GM23248 (cell line): ENCODE results near the gene WDR43. TPM values are rescaled to one million over a fixed set of nuclear protein-coding genes. Genes with fewer than 3 reads are reported as not detected.

ENCODE experiments used
- DNase-seq: peaks from one replicate; pipeline ENCODE4 v3.0.0-alpha.2; 2015
- H2AFZ ChIP-seq: fragments of 200-600 bp; sonication (generic); 2 replicates; pipeline ENCODE4 v1.6.1; 2016; ENCODE audit warnings: antibody characterized with exemption
- H3F3A ChIP-seq: fragments of 200-600 bp; sonication (generic); 2 replicates; pipeline ENCODE4 v1.6.1; 2016; ENCODE audit warnings: mild to moderate bottlenecking, antibody characterized with exemption, mixed run types; ENCODE audit not compliant: insufficient read depth
- H3K27ac ChIP-seq: fragments of 200-600 bp; sonication (generic); 2 replicates; pipeline ENCODE4 v1.5.1; 2016; ENCODE audit warnings: mild to moderate bottlenecking
- H3K27me3 ChIP-seq: fragments of 200-600 bp; sonication (generic); replicated peaks from 2 replicates; pipeline ENCODE4 v1.6.1; 2016; ENCODE audit warnings: mild to moderate bottlenecking; ENCODE audit not compliant: insufficient read depth
- H3K36me3 ChIP-seq: fragments of 200-600 bp; sonication (generic); 2 replicates; pipeline ENCODE4 v1.6.1; 2016; ENCODE audit warnings: low read depth, mild to moderate bottlenecking
- H3K4me1 ChIP-seq: fragments of 200-600 bp; sonication (generic); 2 replicates; pipeline ENCODE4 v1.6.1; 2016; ENCODE audit warnings: mild to moderate bottlenecking; ENCODE audit not compliant: insufficient read depth
- H3K4me2 ChIP-seq: fragments of 200-600 bp; sonication (generic); one replicate; pipeline ENCODE4 v1.6.1; 2016; ENCODE audit warnings: mild to moderate bottlenecking; ENCODE audit not compliant: unreplicated experiment
- H3K4me3 ChIP-seq: fragments of 200-600 bp; sonication (generic); 2 replicates; pipeline ENCODE4 v1.5.1; 2016; ENCODE audit warnings: mild to moderate bottlenecking
- H3K79me2 ChIP-seq: fragments of 200-600 bp; sonication (generic); 2 replicates; pipeline ENCODE4 v1.6.1; 2016; ENCODE audit warnings: mild to moderate bottlenecking; ENCODE audit not compliant: insufficient read depth
- H3K9ac ChIP-seq: fragments of 200-600 bp; sonication (generic); 2 replicates; pipeline ENCODE4 v1.6.1; 2016; ENCODE audit warnings: mild to moderate bottlenecking
- H3K9me2 ChIP-seq: fragments of 200-600 bp; sonication (generic); 2 replicates; pipeline ENCODE4 v1.6.1; 2016; ENCODE audit warnings: mixed run types, mild to moderate bottlenecking, moderate library complexity; ENCODE audit not compliant: insufficient read depth
- H3K9me3 ChIP-seq: fragments of 200-600 bp; sonication (generic); one replicate; pipeline ENCODE4 v1.6.1; 2017; ENCODE audit warnings: low read depth
- H4K20me1 ChIP-seq: fragments of 200-600 bp; sonication (generic); 2 replicates; pipeline ENCODE4 v1.6.0; 2016; ENCODE audit not compliant: insufficient read depth
- EZH2 ChIP-seq: fragments of 200-600 bp; sonication (generic); IDR thresholded peaks from 2 replicates; pipeline ENCODE4 v1.6.1; 2018; ENCODE audit warnings: antibody characterized with exemption, mild to moderate bottlenecking; ENCODE audit not compliant: insufficient read depth, poor library complexity, severe bottlenecking
- EZH2phosphoT487 ChIP-seq: fragments of 200-600 bp; sonication (generic); IDR thresholded peaks from 2 replicates; pipeline ENCODE4 v1.6.1; 2018; ENCODE audit warnings: antibody characterized with exemption, moderate library complexity, mild to moderate bottlenecking, low read depth; ENCODE audit not compliant: insufficient read depth
- WGBS, 2 experiments: methylation state at CpG; one replicate each; pipeline ENCODE4 v1.1.6; 2015 to 2017; ENCODE audit warnings: low lambda C conversion rate in 2 of 2, low coverage in 1 of 2; ENCODE audit errors: missing lambda C conversion rate in 2 of 2; 5-methylcytosine and 5-hydroxymethylcytosine counted together
- in situ Hi-C: fragments of 300-500 bp; cut with MboI; formaldehyde crosslinking; loops from 2 replicates; pipeline ENCODE4 v1.15.0; 2020
- polyA plus RNA-seq: library from polyadenylated mRNA; unstranded; fragments of >200 nt; fragmentation: Nextera tagmentation; extraction: Ambion mirVana; gene quantifications from 2 replicates; pipeline ENCODE4 v1.2.1, GENCODE V29; 2016
- total RNA-seq: library from RNA; depleted of rRNA; stranded (reverse); fragments of >200 nt; shearing (Covaris generic); gene quantifications from 2 replicates; pipeline ENCODE4 v1.2.3, GENCODE V29; 2014

WDR43 gene
- total and polyA plus RNA-seq, 2 experiments from 2014 or later = 31.3 to 71.8 TPM

DNA sequence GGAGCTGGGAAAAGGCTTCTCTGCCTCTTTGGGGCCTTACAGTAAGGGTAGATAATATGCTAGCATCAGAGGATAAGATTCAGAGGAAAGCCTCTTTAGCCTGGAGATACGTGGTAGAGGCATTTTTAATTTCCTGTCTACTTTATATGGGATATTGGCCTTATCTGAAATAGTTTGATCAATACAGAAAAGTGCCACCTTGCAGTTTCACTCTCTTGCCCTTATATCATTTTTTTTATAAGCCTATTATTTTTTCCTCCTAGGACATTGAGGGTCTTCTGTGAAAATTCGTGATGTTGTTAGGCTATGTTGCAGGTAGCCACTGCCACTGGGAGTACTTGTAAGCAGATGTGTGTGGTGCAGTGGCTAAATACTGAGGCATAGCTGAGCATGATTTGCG is 46.5 kb downstream of the WDR43 start:
- no peak overlapping the region for H3K4me3 ChIP-seq
- no peaks in the 10 kb centered on the region for H3K4me1 ChIP-seq
- no peak overlapping the region for H3K4me2 ChIP-seq
- no peaks in the 10 kb centered on the region for H3K9me3 ChIP-seq
- H3F3A ChIP-seq = 0 out of 2 replicates have a peak, but pooled peaks cover 4% of the 10 kb centered on the region
- H3K27ac ChIP-seq = no peak overlapping the region
- in situ Hi-C loops = no loop called here
- WGBS, 2 experiments = 95 to 96% methylated on average over 3 of the region's 3 CpGs
- H3K79me2 ChIP-seq = peaks cover 38% of the 10 kb centered on the region
- H3K9ac ChIP-seq = no peak overlapping the region
- DNase-seq = no peak
- H3K9me2 ChIP-seq = no peaks in the 10 kb centered on the region
- no peaks in the 10 kb centered on the region for H4K20me1 ChIP-seq
- peaks cover 75% of the 10 kb centered on the region for H3K36me3 ChIP-seq
- H3K27me3 ChIP-seq = no peaks in the 10 kb centered on the region
- TF ChIP-seq EZH2phosphoT487 (no peak), EZH2 (no peak)
- H2AFZ ChIP-seq = no peak overlapping the region

DNA sequence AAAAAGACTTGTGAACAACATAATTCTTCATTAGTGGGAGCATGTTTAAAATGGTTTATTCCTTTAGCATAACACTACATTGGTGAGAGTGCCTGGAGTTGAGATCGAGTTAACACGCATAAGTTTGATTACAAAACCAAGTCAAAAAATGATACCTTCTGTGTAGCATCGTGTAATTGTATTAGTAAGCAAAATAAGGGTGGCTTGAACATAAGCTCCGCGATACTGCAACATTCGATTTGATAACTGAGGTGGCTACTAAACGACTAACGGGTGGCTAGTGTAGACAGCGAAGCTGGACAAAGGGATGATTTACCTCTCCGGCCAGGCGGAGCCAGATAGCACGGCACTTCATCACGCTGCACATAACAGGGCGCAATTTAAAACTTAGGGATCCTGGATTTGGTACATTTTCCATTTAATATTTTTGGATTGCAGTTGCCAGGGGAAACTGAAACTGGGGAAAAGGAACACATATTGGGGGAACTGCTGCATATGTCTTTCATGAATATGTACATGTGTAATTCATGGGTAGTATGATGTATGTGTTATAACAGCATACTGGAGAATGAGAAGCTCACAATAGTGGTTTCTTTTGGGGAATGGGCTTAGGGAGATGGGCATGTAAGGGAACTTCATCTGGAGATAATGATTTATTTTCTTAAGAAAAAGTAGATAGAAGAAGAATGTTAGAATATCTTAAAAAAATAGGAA is 50.2 kb downstream of the WDR43 start:
- Histone ChIP-seq H3K4me1 (no peaks in the 10 kb centered on the region), H3K79me2 (0 out of 2 replicates have a peak, but pooled peaks cover 10% of the 10 kb centered on the region), H3K27ac (no peak overlapping the region), H3K9me2 (no peaks in the 10 kb centered on the region), H3F3A (peaks cover 23% of the 10 kb centered on the region), H2AFZ (no peak overlapping the region), H3K4me3 (no peak overlapping the region), H3K9ac (no peak overlapping the region), H3K27me3 (no peaks in the 10 kb centered on the region), H3K9me3 (no peaks in the 10 kb centered on the region), H4K20me1 (no peaks in the 10 kb centered on the region), H3K4me2 (no peak overlapping the region), H3K36me3 (peaks cover 78% of the 10 kb centered on the region)
- 88 to 92% methylated on average over 14 of the region's 14 CpGs for WGBS, 2 experiments
- no peak for TF ChIP-seq EZH2
- TF ChIP-seq EZH2phosphoT487 = no peak
- DNase-seq = no peak
- in situ Hi-C loops = no loop called here

DNA sequence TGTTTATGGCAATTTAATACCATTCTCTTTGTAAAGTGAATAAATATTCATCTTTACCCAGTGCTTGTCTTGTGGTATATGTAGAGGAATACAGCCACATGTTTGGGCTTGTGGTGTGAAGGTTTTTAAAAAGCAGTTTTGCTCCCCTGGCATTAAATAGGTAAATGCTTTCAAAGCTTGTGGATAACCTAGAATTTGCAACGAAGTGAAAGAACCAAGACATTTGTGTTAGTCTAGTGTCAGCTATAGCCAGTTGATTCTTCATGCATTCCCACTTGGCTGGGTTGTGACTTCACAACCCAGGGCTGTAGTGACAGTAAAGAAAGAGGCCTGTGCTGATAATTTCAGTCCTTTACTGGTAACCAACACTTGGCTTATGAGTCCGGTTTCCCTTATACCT is 53.7 kb downstream of the WDR43 start:
- in situ Hi-C loops = no loop called here
- peaks cover 21% of the 10 kb centered on the region for H3K4me1 ChIP-seq
- H3K79me2 ChIP-seq = 0 out of 2 replicates have a peak, but pooled peaks cover 10% of the 10 kb centered on the region
- DNase-seq = no peak
- H3K4me2 ChIP-seq = no peak overlapping the region
- peaks cover 55% of the 10 kb centered on the region for H3K36me3 ChIP-seq
- no peak overlapping the region for H3K27ac ChIP-seq
- no peak overlapping the region for H3K9ac ChIP-seq
- no peak overlapping the region for H3K4me3 ChIP-seq
- TF ChIP-seq EZH2 (no peak), EZH2phosphoT487 (no peak)
- H3F3A ChIP-seq = peaks cover 39% of the 10 kb centered on the region
- H2AFZ ChIP-seq = no peak overlapping the region
- WGBS, 2 experiments = 96 to 98% methylated on average over 2 of the region's 2 CpGs
- no peaks in the 10 kb centered on the region for H3K9me2 ChIP-seq
- no peaks in the 10 kb centered on the region for H3K27me3 ChIP-seq
- H3K9me3 ChIP-seq = no peaks in the 10 kb centered on the region
- no peaks in the 10 kb centered on the region for H4K20me1 ChIP-seq

DNA sequence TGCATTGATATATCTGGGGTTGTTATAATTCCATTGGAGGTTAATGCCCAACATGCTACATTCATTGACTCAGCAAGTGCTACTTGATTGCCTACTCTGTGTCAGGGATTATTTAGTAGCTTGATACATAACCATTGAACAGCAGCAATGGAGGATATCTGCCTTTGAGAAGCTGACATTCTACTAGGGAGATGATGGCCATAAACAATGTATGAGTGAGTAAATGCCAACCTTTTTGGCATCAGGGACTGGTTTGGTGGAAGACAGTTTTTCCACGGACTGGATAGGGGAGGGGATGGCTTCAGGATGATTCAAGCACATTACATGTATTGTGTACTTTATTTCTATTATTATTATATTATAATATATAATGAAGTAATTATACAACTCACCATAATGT is 54.7 kb downstream of the WDR43 start:
- Histone ChIP-seq H3K27ac (no peak overlapping the region), H3K9me2 (no peaks in the 10 kb centered on the region), H3K79me2 (0 out of 2 replicates have a peak, but pooled peaks cover 10% of the 10 kb centered on the region), H3K4me1 (peaks cover 21% of the 10 kb centered on the region), H3K27me3 (no peaks in the 10 kb centered on the region), H3K9ac (no peak overlapping the region), H3F3A (peaks cover 39% of the 10 kb centered on the region), H4K20me1 (no peaks in the 10 kb centered on the region), H3K4me3 (no peak overlapping the region), H3K36me3 (peaks cover 46% of the 10 kb centered on the region), H3K9me3 (no peaks in the 10 kb centered on the region), H3K4me2 (no peak overlapping the region), H2AFZ (no peak overlapping the region)
- 100% methylated on average over 1 of the region's 1 CpG for WGBS, 2 experiments
- TF ChIP-seq EZH2 = no peak
- no peak for TF ChIP-seq EZH2phosphoT487
- DNase-seq = no peak
- in situ Hi-C loops = no loop called here
